GM12878 (cell line): Measurements from ENCODE around the gene SLC36A1. TPM values are rescaled to one million over a fixed set of nuclear protein-coding genes. Genes with fewer than 3 reads are reported as not detected.

ENCODE experiments used
- ATAC-seq: fragments of 200-7000 bp; cut with Tn5 transposase; 3 replicates; pipeline ENCODE4 v1.9.1; 2020; ENCODE audit warnings: mild to moderate bottlenecking, moderate library complexity
- BruUV-seq: library from RNA; stranded (reverse); fragments of 400-500 nt; replicated peaks from 2 replicates; lab custom pipeline; 2021; lab: Mats Ljungman, UMichigan
- CTCF ChIA-PET: fragments of 300-600 bp; sonication (Branson Sonifier 250); formaldehyde crosslinking; extraction: SDS; loops from one replicate; lab custom pipeline; 2021; ENCODE audit warnings: inconsistent platforms; lab: Yijun Ruan, JAX
- POLR2A ChIA-PET: fragments of 350-600 bp; formaldehyde crosslinking; extraction: SDS; loops from one replicate; lab custom pipeline; 2021; ENCODE audit warnings: inconsistent platforms; lab: Charles Lee
- RAD21 ChIA-PET: fragments of 300-600 bp; sonication (Branson Sonifier 250); formaldehyde crosslinking; loops from one replicate; lab custom pipeline; 2023; ENCODE audit warnings: antibody characterized with exemption; ENCODE audit not compliant: unreplicated experiment; lab: Charles Lee
- SMC1A ChIA-PET: fragments of 300-600 bp; sonication (Branson Sonifier 250); formaldehyde crosslinking; loops from one replicate; lab custom pipeline; 2023; ENCODE audit not compliant: unreplicated experiment, uncharacterized antibody; lab: Charles Lee
- DNase-seq: peaks from one replicate; pipeline ENCODE4 v3.0.0-alpha.2; 2011; ENCODE audit warnings: low read depth, low spot score
- FAIRE-seq: peaks from 3 replicates; lab custom pipeline; 2011; peaks lifted over from hg19 to GRCh38; lab: Jason Lieb, UNC
- H2AFZ ChIP-seq: 2 replicates; pipeline ENCODE4 v1.6.0; 2011; ENCODE audit warnings: low read depth, low read length, control low read depth; ENCODE audit not compliant: control insufficient read depth
- H3K27ac ChIP-seq: 2 replicates; pipeline ENCODE4 v1.5.1; 2011; ENCODE audit warnings: control low read depth; ENCODE audit not compliant: control insufficient read depth, insufficient read depth
- H3K27me3 ChIP-seq, 2 experiments: replicated peaks in 1 of 2; 2 replicates each; pipeline versions ENCODE4 v1.6.0 to v1.6.1; 2011; ENCODE audit warnings: low read length in 1 of 2; ENCODE audit not compliant: control insufficient read depth in 2 of 2, insufficient read depth in 2 of 2
- H3K36me3 ChIP-seq, 2 experiments: 2 replicates each; pipeline ENCODE4 v1.5.1; 2011; ENCODE audit warnings: low read length in 1 of 2; ENCODE audit not compliant: control insufficient read depth in 2 of 2, insufficient read depth in 2 of 2
- H3K4me1 ChIP-seq: 2 replicates; pipeline ENCODE4 v1.6.1; 2011; ENCODE audit warnings: mild to moderate bottlenecking, low read length, moderate library complexity, mixed read lengths; ENCODE audit not compliant: control insufficient read depth, insufficient read depth
- H3K4me2 ChIP-seq: 2 replicates; pipeline ENCODE4 v1.6.0; 2011; ENCODE audit warnings: control low read depth; ENCODE audit not compliant: control insufficient read depth, insufficient read depth
- H3K4me3 ChIP-seq: fragments of 200-600 bp; sonication (generic); 2 replicates; pipeline ENCODE4 v1.5.1; 2016
- H3K79me2 ChIP-seq: 2 replicates; pipeline ENCODE4 v1.6.0; 2011; ENCODE audit warnings: low read length; ENCODE audit not compliant: control insufficient read depth, insufficient read depth
- H3K9ac ChIP-seq: 2 replicates; pipeline ENCODE4 v1.8.0; 2011; ENCODE audit warnings: low read length, control low read depth, mixed read lengths; ENCODE audit not compliant: control insufficient read depth, insufficient read depth
- H3K9me3 ChIP-seq: replicated peaks from 3 replicates; pipeline ENCODE4 v1.5.1; 2011; ENCODE audit warnings: mild to moderate bottlenecking, low read length; ENCODE audit not compliant: control insufficient read depth, insufficient read depth
- H4K20me1 ChIP-seq: 2 replicates; pipeline ENCODE4 v1.6.0; 2011; ENCODE audit not compliant: control insufficient read depth, insufficient read depth
- ASH2L ChIP-seq: fragments of 300-600, 200-600 bp; sonication (generic); IDR thresholded peaks from 2 replicates; pipeline ENCODE4 v1.6.1; 2017; ENCODE audit warnings: low read depth, mild to moderate bottlenecking, borderline replicate concordance
- BMI1 ChIP-seq: fragments of 450-650 bp; IDR thresholded peaks from 2 replicates; pipeline ENCODE4 v1.6.1; 2016; ENCODE audit warnings: mild to moderate bottlenecking, moderate library complexity, borderline replicate concordance
- CHD1 ChIP-seq: IDR thresholded peaks from 2 replicates; pipeline ENCODE4 v1.6.1; 2012; ENCODE audit warnings: low read depth, low read length, improper control_type of control experiment
- E4F1 ChIP-seq: fragments of 450-650 bp; IDR thresholded peaks from 2 replicates; pipeline ENCODE4 v1.6.1; 2018; ENCODE audit warnings: borderline replicate concordance, mild to moderate bottlenecking; ENCODE audit not compliant: partially characterized antibody
- GATAD2B ChIP-seq: fragments of 450-650 bp; conservative IDR thresholded peaks from 2 replicates; pipeline ENCODE4 v1.6.1; 2017; ENCODE audit warnings: low read depth, mild to moderate bottlenecking, moderate library complexity
- HDAC2 ChIP-seq: fragments of 200-600 bp; sonication (generic); IDR thresholded peaks from 2 replicates; pipeline ENCODE4 v1.6.1; 2017
- KLF5 ChIP-seq: fragments of 450-650 bp; IDR thresholded peaks from 2 replicates; pipeline ENCODE4 v1.6.1; 2014; ENCODE audit warnings: mild to moderate bottlenecking; ENCODE audit not compliant: partially characterized antibody
- MAX ChIP-seq: IDR thresholded peaks from 2 replicates; pipeline ENCODE4 v1.6.1; 2012; ENCODE audit warnings: low read depth, low read length, improper control_type of control experiment
- NFIC ChIP-seq: IDR thresholded peaks from 2 replicates; pipeline ENCODE4 v1.6.1; 2012; ENCODE audit warnings: low read depth, mild to moderate bottlenecking, inconsistent platforms, low read length, moderate library complexity
- NFXL1 ChIP-seq: fragments of 450-650 bp; IDR thresholded peaks from 2 replicates; pipeline ENCODE4 v1.6.1; 2017; ENCODE audit warnings: antibody characterized with exemption, mild to moderate bottlenecking, borderline replicate concordance
- NRF1 ChIP-seq: conservative IDR thresholded peaks from 2 replicates; pipeline ENCODE4 v1.6.1; 2011; ENCODE audit warnings: mild to moderate bottlenecking, low read depth, low read length, improper control_type of control experiment
- PAX5 ChIP-seq: IDR thresholded peaks from 2 replicates; pipeline ENCODE4 v1.6.1; 2011; ENCODE audit warnings: low read depth, low read length, borderline replicate concordance
- PKNOX1 ChIP-seq: fragments of 450-650 bp; IDR thresholded peaks from 2 replicates; pipeline ENCODE4 v1.6.1; 2016; ENCODE audit warnings: mild to moderate bottlenecking
- RAD51 ChIP-seq: fragments of 450-650 bp; IDR thresholded peaks from 2 replicates; pipeline ENCODE4 v1.6.1; 2016; ENCODE audit warnings: moderate library complexity, mild to moderate bottlenecking, inconsistent platforms
- RB1 ChIP-seq: fragments of 450-650 bp; formaldehyde crosslinking; IDR thresholded peaks from 2 replicates; pipeline ENCODE4 v1.6.1; 2017; ENCODE audit warnings: mild to moderate bottlenecking, borderline replicate concordance
- RBBP5 ChIP-seq: fragments of 200-600 bp; sonication (generic); conservative IDR thresholded peaks from 2 replicates; pipeline ENCODE4 v1.6.1; 2016
- SIX5 ChIP-seq: IDR thresholded peaks from 2 replicates; pipeline ENCODE4 v1.6.1; 2011; ENCODE audit warnings: mild to moderate bottlenecking, low read depth, low read length, moderate library complexity; ENCODE audit not compliant: severe bottlenecking
- STAT1 ChIP-seq: fragments of 450-650 bp; conservative IDR thresholded peaks from 2 replicates; pipeline ENCODE4 v1.6.1; 2014; ENCODE audit warnings: antibody characterized with exemption, mild to moderate bottlenecking
- TCF12 ChIP-seq: IDR thresholded peaks from 2 replicates; pipeline ENCODE4 v1.6.1; 2011; ENCODE audit warnings: low read depth, mild to moderate bottlenecking, low read length
- ZNF217 ChIP-seq: fragments of 450-650 bp; IDR thresholded peaks from 2 replicates; pipeline ENCODE4 v1.6.1; 2017; ENCODE audit warnings: antibody characterized with exemption, mild to moderate bottlenecking
- ZNF384 ChIP-seq: IDR thresholded peaks from 2 replicates; pipeline ENCODE4 v1.6.1; 2012; ENCODE audit warnings: low read depth, mild to moderate bottlenecking, low read length, improper control_type of control experiment, borderline replicate concordance
- WGBS: methylation state at CpG from one replicate; pipeline ENCODE4 v1.1.6; 2016; ENCODE audit warnings: low lambda C conversion rate; ENCODE audit not compliant: insufficient replicate concordance, insufficient coverage; ENCODE audit errors: missing lambda C conversion rate; 5-methylcytosine and 5-hydroxymethylcytosine counted together
- in situ Hi-C: fragments of 300-500 bp; cut with MboI; formaldehyde crosslinking; loops from 9 replicates; pipeline ENCODE4 v1.14.3; 2018; ENCODE audit warnings: mixed read lengths
- intact Hi-C: fragments of 100-400 bp; cut with micrococcal nuclease; formaldehyde crosslinking; loops from one replicate; pipeline ENCODE4 v1.14.2; 2022; ENCODE audit not compliant: unreplicated experiment
- polyA plus RNA-seq, 11 experiments: library from polyadenylated mRNA; depleted of rRNA in 4 of 11; unstranded in 6 of 11; stranded (reverse) in 5 of 11; fragments of >200 nt; fragmentation: Nextera tagmentation in 4 of 11; fragmentation: Illumina TruSeq in 1 of 11; extraction: Ambion mirVana in 4 of 11; extraction: Trizol in 1 of 11; gene quantifications; 1 replicate in 1 of 11; 2 replicates in 10 of 11; pipeline versions ENCODE4 v1.2.1 to v1.2.3, GENCODE V29; 2011 to 2016; ENCODE audit warnings: inconsistent platforms in 2 of 11, missing spikeins in 2 of 11, low read depth in 1 of 11
- total RNA-seq, 4 experiments: library from RNA; depleted of rRNA in 3 of 4; stranded (reverse); fragments of >200 nt in 3 of 4; fragmentation: Illumina TruSeq in 1 of 4; extraction: Trizol in 1 of 4; gene quantifications; 2 replicates each; pipeline versions ENCODE4 v1.2.1 to v1.2.3, GENCODE V29; 2013 to 2021

Gene SLC36A1
- total and polyA plus RNA-seq, 10 of the 15 experiments (the other 5 are each of a cell fraction or from before 2014, with no cell fraction given), result 0.50 to 8.2 (median 3.5) TPM

- ChIA-PET CTCF (interaction anchor here (0.6 to 2.9 kb wide), 9 partner anchors 10 to 304 kb away, joined by 3 to 10 read pairs (median 4); no protein-coding TSS in a partner anchor), SMC1A (interaction anchor here (0.7 to 2.0 kb wide), 10 partner anchors 9 to 213 kb away, joined by 3 to 6 read pairs (median 4); no protein-coding TSS in a partner anchor), RAD21 (interaction anchor here (1.0 to 3.4 kb wide), 4 partner anchors 46 to 319 kb away, joined by 3 to 16 read pairs (median 6); partner anchors contain the start of gene G3BP1), POLR2A (interaction anchor here (0.7 to 1.0 kb wide), 3 partner anchors 20 to 211 kb away, joined by 3 to 6 read pairs (median 3); no protein-coding TSS in a partner anchor)
- Histone ChIP-seq H4K20me1 (no peaks in the 10 kb centered on the region), H3K9me3 (no peaks in the 10 kb centered on the region), H2AFZ (no peak overlapping the region; the same call in 1 of the 2 replicates), H3K27ac (peak overlapping the region; percentile 4; the same call in 1 of the 2 replicates), H3K4me2 (no peak overlapping the region; the same call in none of the 2 replicates), H3K4me1 (peaks cover 12% of the 10 kb centered on the region), H3K36me3 (no peaks in the 10 kb centered on the region), H3K9ac (no peak overlapping the region), H3K79me2 (no peaks in the 10 kb centered on the region), H3K27me3 (no peaks in the 10 kb centered on the region), H3K4me3 (no peak overlapping the region)
- in situ Hi-C loops, result no loop called here
- ATAC-seq (peak; percentile 72), FAIRE-seq (no peak), DNase-seq (peak; percentile 23)
- intact Hi-C loops, result no loop called here
- no TSS peak for BruUV-seq
- WGBS, result 53% methylated on average over 8 of the region's 8 CpGs
- TF ChIP-seq ZNF217, result no peak
- no peak for TF ChIP-seq E4F1
- peak; percentile 94 for TF ChIP-seq NFIC
- TF ChIP-seq RB1, result no peak
- TF ChIP-seq PAX5, result peak; percentile 48; the same call in 1 of the 2 replicates
- TF ChIP-seq RAD51, result no peak
- peak; percentile 43; the same call in 1 of the 2 replicates for TF ChIP-seq BMI1
- no peak for TF ChIP-seq KLF5
- TF ChIP-seq ZNF384, result no peak
- TF ChIP-seq STAT1, result no peak
- peak; percentile 24; the same call in 1 of the 2 replicates for TF ChIP-seq GATAD2B
- TF ChIP-seq NRF1, result no peak
- no peak for TF ChIP-seq PKNOX1
- TF ChIP-seq SIX5, result no peak
- no peak for TF ChIP-seq RBBP5
- peak; percentile 66; the same call in 1 of the 2 replicates for TF ChIP-seq TCF12
- TF ChIP-seq NFXL1, result no peak
- TF ChIP-seq HDAC2, result no peak
- no peak for TF ChIP-seq MAX
- TF ChIP-seq ASH2L, result no peak
- TF ChIP-seq CHD1, result no peak
Measured at GRCh38 chr5:151451626-151452520, 4.5 kb downstream of the SLC36A1 start.
